ENCODE results near the gene CTF1. TPM values are rescaled to one million over a fixed set of nuclear protein-coding genes. Genes with fewer than 3 reads are reported as not detected.

The CTF1 gene
- total RNA-seq, 1 donor from 2014 or later, result 0.23 TPM

DNA sequence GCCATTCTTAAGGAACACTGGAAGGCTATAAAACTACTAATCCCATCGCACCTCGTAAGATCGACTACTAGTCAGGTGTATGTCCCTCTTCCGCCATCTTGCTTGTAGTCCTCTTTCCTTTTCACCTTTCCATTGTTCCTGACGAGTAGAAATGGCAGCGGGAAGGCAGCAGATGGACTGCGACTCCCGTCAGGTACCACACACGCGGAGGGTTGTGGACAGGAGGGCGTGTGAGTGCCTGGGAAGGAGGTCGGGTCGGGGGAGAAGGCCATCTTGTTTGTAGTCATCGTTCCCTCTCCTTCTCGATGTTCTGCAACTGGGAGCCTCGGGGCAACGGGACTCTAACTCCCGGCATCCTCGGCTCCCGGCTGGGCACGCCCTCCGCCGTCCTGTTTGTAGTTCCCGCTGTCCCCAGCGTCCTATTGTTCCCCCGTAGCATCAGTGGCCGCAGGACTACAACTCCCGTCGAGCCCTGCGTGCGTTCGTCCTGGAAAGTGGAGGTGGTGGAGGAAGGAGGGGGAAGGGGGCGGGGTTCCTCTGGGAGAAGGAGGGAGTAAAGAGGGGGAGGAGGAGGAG, 26.6 kb downstream of the CTF1 start:
- no peaks in the 10 kb centered on the region for H3K27me3 Mint-ChIP-seq (ENCODE audit: insufficient read depth)
- H3K27ac Mint-ChIP-seq, result peak overlapping the region; percentile 100
- H3K36me3 Mint-ChIP-seq (ENCODE audit: low read depth), result peaks cover 6% of the 10 kb centered on the region
- H3K4me3 Mint-ChIP-seq, result peak overlapping the region; percentile 95
- H3K4me1 Mint-ChIP-seq (ENCODE audit: low read depth), result peaks cover 18% of the 10 kb centered on the region
- no peaks in the 10 kb centered on the region for H3K9me3 Mint-ChIP-seq
- peak; percentile 95 for DNase-seq (ENCODE audit: low spot score)
- intact Hi-C loops (cut with micrococcal nuclease), result loop anchor here (1.0 to 2.0 kb wide), 22 partner anchors 19 to 946 kb away; partner anchors contain the start of genes ARMC5, BCKDK, CFAP119 and DCTPP1

- Mint-ChIP-seq H3K4me3 (peak within 1 kb of the TSS; percentile 95), H3K27me3 (ENCODE audit: insufficient read depth) (no peaks in the 10 kb centered on the region), H3K36me3 (ENCODE audit: low read depth) (peaks cover 6% of the 10 kb centered on the region), H3K27ac (peak within 1 kb of the TSS; percentile 100), H3K4me1 (ENCODE audit: low read depth) (peaks cover 18% of the 10 kb centered on the region), H3K9me3 (no peaks in the 10 kb centered on the region)
- intact Hi-C loops (cut with micrococcal nuclease), result loop anchor here (1.0 to 2.0 kb wide), 12 partner anchors 19 to 945 kb away; partner anchors contain the start of genes ARMC5, BCKDK, CFAP119 and PHKG2
- no peak for DNase-seq (ENCODE audit: low spot score)
Observed at GRCh38 chr16:30923554-30924075, 27.2 kb downstream of the CTF1 start, which contains the start of gene FBXL19. Gene FBXL19, plus strand, starts transcription at chr16:30923572. Its CDS starts 2,183 bp downstream, at chr16:30925755.

DNA sequence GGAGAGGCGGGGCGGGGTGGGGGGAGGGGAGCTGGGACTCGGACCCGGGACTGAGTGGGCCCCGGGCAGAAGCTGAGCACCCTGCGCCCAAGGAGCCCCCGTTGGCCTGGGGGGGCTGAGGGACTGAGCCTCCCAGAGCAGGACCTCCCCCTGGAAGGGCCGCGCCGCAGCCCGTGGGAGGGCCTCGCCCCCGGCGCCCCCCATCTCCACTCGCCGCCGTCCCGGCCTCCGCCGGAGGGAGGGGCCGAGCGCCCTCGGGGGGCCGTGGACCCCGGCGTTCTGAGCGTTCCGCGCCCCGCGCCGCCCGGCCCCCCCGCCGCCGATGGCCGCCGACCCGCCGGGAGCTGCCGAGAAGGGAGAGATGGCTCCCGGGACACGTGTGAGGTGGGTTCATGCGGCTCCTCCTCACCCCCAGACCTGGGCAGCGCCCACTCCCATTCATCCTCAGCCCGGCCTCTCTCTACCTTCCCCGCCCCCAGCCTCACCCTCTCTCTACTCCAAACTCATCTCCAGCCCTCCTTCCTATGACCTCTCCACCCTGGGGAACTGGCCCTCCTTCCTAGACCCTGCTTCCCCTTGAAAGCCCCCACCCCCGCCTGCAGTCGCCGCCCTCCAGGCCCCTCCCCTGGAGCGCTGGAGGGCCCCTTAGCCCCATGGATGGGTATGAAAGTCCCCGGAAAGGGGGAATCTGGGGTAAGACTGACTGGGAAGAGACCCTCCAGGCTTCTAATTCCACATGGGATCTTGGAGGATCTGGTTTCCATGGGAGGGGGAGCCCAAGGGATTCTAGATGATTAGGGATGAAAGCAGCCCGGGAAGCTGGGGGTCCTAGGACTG, 27.9 kb downstream of the CTF1 start:
- no peak for DNase-seq (ENCODE audit: low spot score)
- Mint-ChIP-seq H3K36me3 (ENCODE audit: low read depth) (peaks cover 6% of the 10 kb centered on the region), H3K9me3 (no peaks in the 10 kb centered on the region), H3K27me3 (ENCODE audit: insufficient read depth) (no peaks in the 10 kb centered on the region), H3K4me1 (ENCODE audit: low read depth) (peaks cover 18% of the 10 kb centered on the region), H3K27ac (peak overlapping the region; percentile 72), H3K4me3 (peak overlapping the region; percentile 81)
- intact Hi-C loops (cut with micrococcal nuclease), result no loop called here

DNA sequence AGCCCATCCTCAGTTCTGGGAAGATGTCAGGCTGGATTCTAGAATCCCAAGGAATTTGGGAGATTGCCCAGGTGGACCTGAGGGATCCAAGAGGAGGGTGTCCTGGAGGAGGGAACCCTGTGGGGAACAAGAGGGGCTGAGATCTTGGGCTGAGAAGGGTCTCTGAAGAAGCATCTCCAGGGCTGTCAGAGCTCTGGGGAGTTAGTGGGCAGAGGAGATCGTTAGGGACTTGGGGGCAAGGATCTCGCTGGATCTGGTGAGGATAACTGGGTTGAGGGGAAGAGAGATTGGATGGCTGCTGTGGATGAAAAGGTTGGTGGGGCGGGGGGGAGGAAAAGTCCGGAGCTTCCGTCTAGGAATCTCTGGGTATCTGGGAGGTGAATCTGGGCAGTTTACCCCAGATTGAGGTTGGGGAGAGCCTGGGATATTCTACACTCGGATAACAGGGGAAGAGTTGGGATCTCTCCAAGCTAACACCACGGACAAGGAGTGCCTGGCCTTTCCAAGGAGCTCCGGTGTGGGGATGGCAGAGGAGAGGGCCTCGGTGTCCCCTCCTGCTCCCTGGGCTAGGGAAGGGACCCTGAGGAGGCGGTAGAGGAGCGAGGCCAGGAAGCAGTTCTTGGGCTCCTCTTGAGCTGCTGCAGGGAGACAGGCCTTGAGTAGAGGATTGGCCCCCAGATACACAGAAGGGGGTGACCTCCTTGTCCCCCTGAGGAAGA, 28.7 kb downstream of the CTF1 start:
- Mint-ChIP-seq H3K27me3 (ENCODE audit: insufficient read depth) (no peaks in the 10 kb centered on the region), H3K27ac (no peak overlapping the region), H3K9me3 (no peaks in the 10 kb centered on the region), H3K4me1 (ENCODE audit: low read depth) (peaks cover 18% of the 10 kb centered on the region), H3K36me3 (ENCODE audit: low read depth) (peaks cover 6% of the 10 kb centered on the region), H3K4me3 (peak overlapping the region; percentile 81)
- intact Hi-C loops (cut with micrococcal nuclease), result no loop called here
- DNase-seq (ENCODE audit: low spot score), result no peak

DNA sequence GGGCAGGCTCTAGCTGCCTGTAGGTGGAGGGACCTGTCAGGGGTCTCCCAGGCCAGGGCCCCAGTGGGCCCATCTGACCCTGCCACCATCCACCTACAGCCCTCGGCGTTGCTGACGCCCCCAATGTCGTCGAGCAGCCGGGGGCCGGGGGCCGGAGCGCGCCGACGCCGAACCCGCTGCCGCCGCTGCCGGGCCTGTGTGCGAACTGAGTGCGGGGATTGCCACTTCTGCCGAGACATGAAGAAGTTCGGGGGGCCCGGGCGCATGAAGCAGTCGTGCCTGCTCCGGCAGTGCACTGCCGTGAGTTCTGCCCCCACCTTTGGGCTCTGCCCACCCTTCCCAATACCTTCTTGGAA, 29.2 kb downstream of the CTF1 start:
- Mint-ChIP-seq H3K9me3 (no peaks in the 10 kb centered on the region), H3K4me3 (no peak overlapping the region)

DNA sequence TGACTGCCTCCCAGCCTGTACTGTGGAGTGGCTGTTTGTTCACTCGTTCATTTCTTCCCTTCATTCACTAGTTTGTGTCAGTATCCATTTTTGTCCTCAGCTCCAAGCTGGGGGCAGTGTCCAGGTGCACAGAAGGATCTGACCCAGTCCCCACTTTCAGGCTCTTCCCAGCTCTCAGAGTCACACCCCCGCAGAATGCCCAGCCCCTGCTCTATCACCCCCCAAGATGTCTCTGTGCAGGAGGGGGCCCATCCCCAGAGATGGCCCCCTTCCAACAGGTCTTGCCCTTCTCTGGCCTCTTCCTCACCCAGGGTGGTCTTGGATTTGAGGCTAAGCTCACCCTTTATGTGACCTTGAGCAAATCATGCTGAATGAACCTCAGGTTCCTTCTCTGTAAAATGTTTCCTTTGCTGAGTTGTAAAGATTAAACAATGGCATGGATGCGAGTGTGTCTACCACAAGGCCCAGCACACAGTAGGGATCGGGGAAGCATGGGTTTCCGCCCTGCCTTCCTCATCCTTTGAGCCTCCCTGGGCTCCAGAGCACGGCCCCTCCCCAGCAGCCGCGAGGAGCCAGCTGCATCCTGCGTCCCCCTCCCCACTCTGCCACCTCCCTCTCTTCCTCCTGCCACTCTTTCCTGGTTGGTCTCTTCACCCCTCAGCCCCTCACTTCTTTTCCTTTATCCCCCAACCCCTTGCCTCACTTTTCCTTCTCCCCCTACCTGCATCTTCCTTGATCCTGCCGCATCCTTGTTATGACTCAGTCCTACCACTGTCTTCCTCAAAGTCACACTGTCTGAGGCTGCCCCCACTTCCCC, 29.8 kb downstream of the CTF1 start:
- H3K27me3 Mint-ChIP-seq (ENCODE audit: insufficient read depth), result no peaks in the 10 kb centered on the region
- peak overlapping the region; percentile 76 for H3K4me3 Mint-ChIP-seq
- H3K27ac Mint-ChIP-seq, result peak overlapping the region; percentile 40
- no peaks in the 10 kb centered on the region for H3K9me3 Mint-ChIP-seq
- no peak for DNase-seq (ENCODE audit: low spot score)
- intact Hi-C loops (cut with micrococcal nuclease), result no loop called here
- peaks cover 8% of the 10 kb centered on the region for H3K36me3 Mint-ChIP-seq (ENCODE audit: low read depth)
- peaks cover 14% of the 10 kb centered on the region for H3K4me1 Mint-ChIP-seq (ENCODE audit: low read depth)

More for the DNA sequence above, 29.2 kb downstream of the CTF1 start:
- intact Hi-C loops (cut with micrococcal nuclease), result no loop called here
- Mint-ChIP-seq H3K27ac (no peak overlapping the region), H3K27me3 (ENCODE audit: insufficient read depth) (no peaks in the 10 kb centered on the region), H3K4me1 (ENCODE audit: low read depth) (peaks cover 18% of the 10 kb centered on the region), H3K36me3 (ENCODE audit: low read depth) (peaks cover 6% of the 10 kb centered on the region)
- no peak for DNase-seq (ENCODE audit: low spot score)

DNA sequence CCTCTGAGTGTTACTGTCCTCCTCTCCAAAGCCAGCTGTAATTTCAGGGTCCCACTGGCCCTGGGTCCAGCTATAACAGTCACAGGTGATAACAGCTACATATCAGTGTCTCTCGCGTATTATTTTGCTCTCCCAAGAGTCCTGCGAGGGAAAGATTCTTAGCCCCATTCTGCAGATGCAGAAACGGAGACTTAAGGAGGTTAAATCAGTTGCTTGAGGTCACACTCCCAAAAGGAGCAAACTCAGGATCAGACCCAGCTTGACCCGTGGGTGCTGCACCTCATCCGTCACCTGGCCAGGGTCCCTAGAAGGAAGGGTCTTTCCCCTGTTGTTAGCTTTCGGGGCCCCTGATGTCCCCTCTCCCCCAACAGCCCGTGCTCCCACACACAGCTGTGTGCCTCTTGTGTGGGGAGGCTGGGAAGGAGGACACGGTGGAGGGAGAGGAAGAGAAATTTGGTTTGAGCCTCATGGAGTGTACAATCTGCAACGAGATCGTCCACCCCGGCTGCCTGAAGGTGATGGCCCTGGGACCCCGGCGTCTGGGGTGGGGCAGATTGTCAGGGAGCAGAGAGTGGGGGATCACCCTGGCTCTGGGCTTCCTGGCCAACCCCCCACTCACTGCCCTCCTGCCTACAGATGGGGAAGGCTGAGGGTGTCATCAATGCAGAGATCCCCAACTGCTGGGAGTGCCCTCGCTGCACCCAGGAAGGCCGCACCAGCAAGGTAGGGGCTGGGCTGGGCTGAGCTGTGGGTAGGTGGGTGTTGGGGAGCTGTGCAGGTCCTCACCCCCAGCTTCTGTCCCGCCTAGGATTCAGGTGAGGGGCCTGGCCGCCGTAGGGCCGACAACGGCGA, 30.7 kb downstream of the CTF1 start:
- intact Hi-C loops (cut with micrococcal nuclease), result no loop called here
- no peak for DNase-seq (ENCODE audit: low spot score)
- no peaks in the 10 kb centered on the region for H3K27me3 Mint-ChIP-seq (ENCODE audit: insufficient read depth)
- H3K27ac Mint-ChIP-seq, result peak overlapping the region; percentile 40
- no peaks in the 10 kb centered on the region for H3K9me3 Mint-ChIP-seq
- peaks cover 10% of the 10 kb centered on the region for H3K36me3 Mint-ChIP-seq (ENCODE audit: low read depth)
- H3K4me1 Mint-ChIP-seq (ENCODE audit: low read depth), result peaks cover 6% of the 10 kb centered on the region
- peak overlapping the region; percentile 76 for H3K4me3 Mint-ChIP-seq

- no peak overlapping the region for H3K27ac Mint-ChIP-seq
- H3K9me3 Mint-ChIP-seq, result no peaks in the 10 kb centered on the region
- no peaks in the 10 kb centered on the region for H3K27me3 Mint-ChIP-seq (ENCODE audit: insufficient read depth)
- intact Hi-C loops (cut with micrococcal nuclease), result no loop called here
- H3K36me3 Mint-ChIP-seq (ENCODE audit: low read depth), result peaks cover 13% of the 10 kb centered on the region
- DNase-seq (ENCODE audit: low spot score), result no peak
- no peak overlapping the region for H3K4me3 Mint-ChIP-seq
- peaks cover 6% of the 10 kb centered on the region for H3K4me1 Mint-ChIP-seq (ENCODE audit: low read depth)
Observed at GRCh38 chr16:30927789-30928378, 31.5 kb downstream of the CTF1 start.

DNA sequence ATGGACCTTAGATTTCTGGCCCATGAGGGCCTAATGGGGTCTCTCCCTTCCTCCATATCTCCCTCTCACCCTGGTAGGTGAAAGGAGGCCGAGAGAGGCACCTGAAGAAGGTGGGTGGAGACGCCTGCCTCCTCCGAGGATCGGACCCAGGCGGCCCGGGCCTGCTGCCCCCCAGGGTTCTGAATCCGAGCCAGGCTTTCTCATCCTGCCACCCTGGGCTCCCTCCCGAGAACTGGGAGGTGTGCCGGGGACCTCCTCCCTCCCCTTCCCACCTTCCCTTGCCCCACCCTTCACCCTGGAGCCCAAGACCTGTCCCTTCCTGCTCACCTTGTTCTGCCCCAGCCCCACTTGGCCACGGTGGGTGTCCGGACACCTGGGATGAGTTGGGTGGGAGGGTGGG, 32.0 kb downstream of the CTF1 start:
- Mint-ChIP-seq H3K4me1 (ENCODE audit: low read depth) (peaks cover 6% of the 10 kb centered on the region), H3K4me3 (no peak overlapping the region), H3K9me3 (no peaks in the 10 kb centered on the region), H3K27ac (no peak overlapping the region), H3K36me3 (ENCODE audit: low read depth) (peaks cover 13% of the 10 kb centered on the region), H3K27me3 (ENCODE audit: insufficient read depth) (no peaks in the 10 kb centered on the region)
- DNase-seq (ENCODE audit: low spot score), result no peak
- intact Hi-C loops (cut with micrococcal nuclease), result no loop called here

DNA sequence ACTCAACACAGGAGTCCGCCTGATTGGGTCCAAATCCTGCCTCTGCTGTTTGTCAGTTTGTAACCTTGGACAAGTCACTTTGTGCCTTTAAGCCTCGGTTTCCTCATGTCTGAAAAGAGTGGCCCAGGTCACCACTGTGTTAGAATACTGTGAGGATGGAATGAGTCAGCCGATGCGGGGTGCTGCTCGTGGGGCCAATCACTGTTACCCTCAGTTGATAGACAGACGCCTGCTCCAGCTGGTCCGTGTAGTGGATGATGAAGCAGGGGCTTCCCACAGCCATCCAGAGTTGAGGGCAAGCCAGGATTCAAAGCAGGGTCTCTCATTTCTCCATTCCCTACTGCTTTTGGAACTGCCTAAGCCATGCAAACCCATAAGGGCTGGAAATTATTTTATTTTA, 32.8 kb downstream of the CTF1 start:
- intact Hi-C loops (cut with micrococcal nuclease), result no loop called here
- Mint-ChIP-seq H3K9me3 (no peaks in the 10 kb centered on the region), H3K36me3 (ENCODE audit: low read depth) (peaks cover 13% of the 10 kb centered on the region)

DNA sequence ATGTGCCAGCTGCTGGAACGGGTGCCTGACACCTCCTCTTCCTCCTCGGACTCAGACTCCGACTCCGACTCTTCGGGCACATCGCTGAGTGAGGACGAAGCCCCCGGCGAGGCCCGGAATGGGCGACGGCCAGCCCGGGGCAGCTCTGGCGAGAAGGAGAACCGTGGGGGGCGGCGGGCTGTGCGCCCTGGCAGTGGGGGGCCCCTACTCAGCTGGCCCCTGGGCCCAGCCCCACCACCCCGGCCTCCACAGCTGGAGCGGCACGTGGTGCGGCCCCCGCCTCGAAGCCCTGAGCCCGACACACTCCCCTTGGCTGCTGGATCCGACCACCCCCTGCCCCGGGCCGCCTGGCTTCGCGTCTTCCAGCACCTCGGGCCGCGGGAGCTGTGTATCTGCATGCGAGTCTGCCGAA, 33.8 kb downstream of the CTF1 start:
- no peak overlapping the region for H3K4me3 Mint-ChIP-seq
- DNase-seq (ENCODE audit: low spot score), result no peak
- peaks cover 9% of the 10 kb centered on the region for H3K4me1 Mint-ChIP-seq (ENCODE audit: low read depth)
- H3K36me3 Mint-ChIP-seq (ENCODE audit: low read depth), result peaks cover 18% of the 10 kb centered on the region
- intact Hi-C loops (cut with micrococcal nuclease), result no loop called here
- no peak overlapping the region for H3K27ac Mint-ChIP-seq
- H3K27me3 Mint-ChIP-seq (ENCODE audit: insufficient read depth), result no peaks in the 10 kb centered on the region
- H3K9me3 Mint-ChIP-seq, result no peaks in the 10 kb centered on the region

More for the DNA sequence above, 32.8 kb downstream of the CTF1 start:
- no peak overlapping the region for H3K4me3 Mint-ChIP-seq
- DNase-seq (ENCODE audit: low spot score), result no peak
- no peaks in the 10 kb centered on the region for H3K27me3 Mint-ChIP-seq (ENCODE audit: insufficient read depth)
- no peak overlapping the region for H3K27ac Mint-ChIP-seq
- H3K4me1 Mint-ChIP-seq (ENCODE audit: low read depth), result peaks cover 6% of the 10 kb centered on the region

All from activated T-helper 1 cell treated with anti-CD3 and anti-CD28 coated beads, Interleukin-12 subunit alpha, Interleukin-12 subunit beta, Interleukin-2, Interleukin-4 antibody, amounts not matched to agents 30 ng/mL and 10 ng/mL and 1 ng/mL, durations not matched to agents 14 hours and 24 hours and 36 hours (primary cell).